Measurements from ENCODE around the gene ZW10. TPM values are rescaled to one million over a fixed set of nuclear protein-coding genes. Genes with fewer than 3 reads are reported as not detected.
"Not testable (repeated sequence)": the region's sequence is repeated elsewhere in the genome, so short reads cannot be mapped to it uniquely, and the experiment has no call there.

ZW10 gene
- polyA plus RNA-seq, 4 donors = 18.9 to 26.2 (median 24.2) TPM

DNA sequence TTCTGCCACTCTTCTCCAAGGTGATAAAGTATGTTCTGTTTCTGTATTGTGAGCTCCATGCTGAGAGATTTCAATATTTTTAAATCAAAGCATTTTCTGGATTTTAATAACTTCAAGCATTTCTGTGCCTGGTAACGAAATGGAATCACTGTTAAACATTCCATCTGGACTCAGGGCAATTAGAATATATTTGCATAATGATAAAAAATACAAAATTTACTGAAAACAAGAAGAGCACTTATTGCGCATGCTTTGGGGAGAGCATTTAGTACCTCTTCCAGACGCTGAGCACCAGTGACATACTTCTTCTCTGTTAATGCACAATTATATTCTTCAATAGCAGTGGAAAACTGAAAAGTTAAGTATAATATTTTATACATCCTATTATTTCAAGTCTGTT lies 13.3 kb downstream of the ZW10 start:
- no peak for DNase-seq (ENCODE audit: low read depth in 4 of 4, low spot score in 3 of 4)

DNA sequence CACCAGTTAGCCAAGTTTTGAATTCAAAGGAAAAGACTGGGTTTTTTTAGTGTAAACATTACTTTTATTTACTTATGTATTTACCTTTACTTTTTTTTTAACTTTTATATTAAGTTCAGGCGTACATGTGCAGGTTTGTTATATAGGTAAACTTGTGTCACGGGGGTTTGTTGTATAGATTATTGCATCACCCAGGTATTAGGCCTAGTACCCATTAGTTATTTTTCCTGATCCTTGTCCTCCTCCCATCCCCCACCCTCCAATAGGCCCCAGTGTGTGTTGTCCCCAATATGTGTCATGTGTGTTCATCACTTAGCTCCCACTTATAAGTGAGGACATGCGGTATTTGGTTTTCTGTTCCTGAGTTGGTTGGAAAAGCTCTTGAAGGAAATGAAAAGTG lies 20.6 kb downstream of the ZW10 start:
- DNase-seq (ENCODE audit: low read depth in 4 of 4, low spot score in 3 of 4) = no peak

DNA sequence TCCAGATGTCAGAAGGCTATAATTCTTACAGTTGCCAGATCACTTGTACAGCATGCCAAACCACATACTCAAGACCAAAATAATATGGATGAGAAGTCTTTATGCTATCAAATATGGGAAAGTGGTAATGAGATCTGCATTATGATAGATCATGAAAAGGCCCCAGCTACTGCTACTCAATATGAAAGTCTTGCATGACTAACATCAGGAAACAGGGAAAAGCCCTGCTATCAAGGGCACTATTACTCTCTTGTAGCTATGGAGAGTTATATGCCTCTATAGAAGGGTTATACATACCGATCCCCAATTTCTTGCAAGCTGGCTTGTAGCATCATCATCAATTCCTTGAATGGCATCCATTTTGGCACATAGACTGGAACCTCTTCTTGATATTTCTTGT lies 37.2 kb downstream of the ZW10 start:
- no peak for DNase-seq (ENCODE audit: low read depth in 4 of 4, low spot score in 3 of 4)

DNA sequence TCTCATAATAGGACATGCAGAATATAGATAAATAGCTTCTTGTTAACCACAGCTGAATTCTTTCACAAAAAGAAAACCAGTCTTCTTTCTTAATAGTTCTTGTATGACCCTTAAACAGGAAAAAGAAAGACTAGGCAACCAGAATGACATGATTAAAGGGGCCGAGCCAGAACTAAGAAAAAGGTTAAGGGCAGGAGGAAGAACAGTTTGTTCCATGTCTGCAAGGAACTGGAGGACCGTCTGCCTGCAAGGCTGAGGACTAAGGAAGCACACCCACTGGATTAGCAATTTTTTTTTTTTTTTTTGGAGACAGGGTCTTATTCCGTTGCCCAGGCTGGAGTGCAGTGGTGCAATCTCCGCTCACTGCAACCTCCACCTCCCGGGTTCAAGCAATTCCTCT lies 41.4 kb downstream of the ZW10 start:
- DNase-seq (ENCODE audit: low read depth in 4 of 4, low spot score in 3 of 4) = no peak

DNA sequence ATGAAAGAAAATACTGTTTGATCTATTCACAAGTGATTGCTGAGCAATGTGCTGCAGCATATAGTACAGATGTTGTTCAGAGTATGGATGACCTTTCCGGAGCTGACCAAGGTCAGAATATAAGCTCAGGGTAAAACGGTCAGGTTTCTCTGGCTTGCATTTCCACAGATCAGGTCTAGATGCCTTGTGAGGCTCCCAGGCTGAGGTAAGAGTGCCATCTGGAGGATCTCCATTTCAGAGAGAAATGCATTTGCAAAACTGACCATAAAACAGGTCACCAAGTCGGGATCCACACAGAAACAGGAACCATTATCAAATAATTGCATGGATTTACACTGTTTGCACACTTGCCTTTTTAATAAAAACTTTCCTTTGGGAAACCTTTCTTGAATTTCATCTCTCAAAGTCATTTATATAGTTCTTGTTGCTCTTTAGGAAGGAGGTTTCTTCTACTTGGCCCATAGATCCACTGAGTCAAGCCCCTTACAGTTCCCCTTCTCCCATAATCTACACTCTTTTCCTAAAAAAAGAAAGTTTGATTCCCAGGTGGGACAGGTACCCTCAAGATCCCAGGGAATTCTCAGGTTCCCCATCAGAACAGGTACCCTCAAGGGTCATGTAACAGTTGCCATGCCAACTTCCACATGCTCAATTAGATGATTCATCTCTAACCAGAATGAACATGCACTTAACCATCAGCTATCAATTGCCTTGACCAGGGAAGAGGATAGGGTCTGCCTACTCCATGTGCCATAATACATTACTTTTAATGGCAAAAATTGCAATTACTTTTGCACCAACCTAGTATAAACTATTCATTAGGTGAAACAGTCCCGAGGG lies 42.4 kb downstream of the ZW10 start:
- peak; percentile 28 to 54 (median 36) for DNase-seq (ENCODE audit: low read depth in 4 of 4, low spot score in 3 of 4)

DNA sequence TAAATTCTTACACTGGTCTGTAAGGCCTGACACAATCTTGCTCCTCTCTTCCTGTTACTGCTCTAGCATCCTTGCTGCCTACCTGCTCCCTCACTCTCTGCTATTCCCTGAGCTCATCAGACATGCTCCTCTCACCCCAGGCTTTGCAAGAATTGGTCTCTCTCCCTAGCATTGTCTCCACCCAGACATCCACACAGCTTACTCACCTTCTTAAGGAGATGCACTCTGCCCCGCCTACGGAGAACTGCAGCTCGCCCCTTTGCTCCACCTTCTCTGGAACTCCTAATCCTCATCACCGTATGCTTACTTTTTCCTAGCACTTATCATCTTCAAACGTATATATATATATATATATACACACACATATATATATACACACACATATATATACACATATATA lies 44.0 kb downstream of the ZW10 start:
- no peak for DNase-seq (ENCODE audit: low read depth in 4 of 4, low spot score in 3 of 4)

DNA sequence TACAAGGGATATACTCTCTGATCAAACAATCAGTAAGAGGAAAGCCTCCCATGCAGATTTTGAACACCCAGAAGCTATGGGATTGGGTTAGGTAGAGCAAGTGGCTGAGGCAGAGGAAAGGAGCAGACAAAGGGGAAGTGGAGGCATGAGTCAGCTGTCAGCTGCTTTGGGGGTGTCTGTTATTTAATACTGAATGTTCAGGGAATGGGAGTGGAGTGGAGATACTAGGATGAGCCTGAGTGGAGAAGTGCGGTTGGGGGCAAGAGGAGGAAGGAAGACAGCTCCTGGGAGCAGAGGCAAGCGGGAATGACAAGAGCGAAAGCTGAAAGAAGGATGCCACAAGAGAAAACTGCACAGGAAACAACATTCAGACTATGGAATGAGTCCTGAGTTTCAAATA lies 44.7 kb downstream of the ZW10 start:
- DNase-seq (ENCODE audit: low read depth in 4 of 4, low spot score in 3 of 4) = no peak

DNA sequence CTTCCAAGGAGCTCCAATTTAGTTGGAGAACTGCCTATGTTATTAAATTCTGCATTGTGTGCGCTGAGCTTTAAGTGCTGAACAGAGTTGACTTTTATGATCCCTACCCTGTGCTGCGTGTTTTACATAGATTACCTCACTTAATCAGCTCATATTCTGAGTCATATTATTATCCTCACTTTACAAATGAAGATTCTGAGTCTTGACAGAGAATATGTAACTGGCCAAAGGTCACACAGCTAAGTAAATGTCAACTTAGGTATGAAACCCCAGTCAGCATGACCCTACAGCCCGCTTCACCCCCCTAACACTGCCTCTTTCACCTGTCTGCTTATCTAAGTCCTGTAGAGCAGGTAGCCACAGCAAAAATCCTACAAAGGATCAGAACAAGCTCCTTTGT lies 47.6 kb downstream of the ZW10 start:
- no peak for DNase-seq (ENCODE audit: low read depth in 4 of 4, low spot score in 3 of 4)

DNA sequence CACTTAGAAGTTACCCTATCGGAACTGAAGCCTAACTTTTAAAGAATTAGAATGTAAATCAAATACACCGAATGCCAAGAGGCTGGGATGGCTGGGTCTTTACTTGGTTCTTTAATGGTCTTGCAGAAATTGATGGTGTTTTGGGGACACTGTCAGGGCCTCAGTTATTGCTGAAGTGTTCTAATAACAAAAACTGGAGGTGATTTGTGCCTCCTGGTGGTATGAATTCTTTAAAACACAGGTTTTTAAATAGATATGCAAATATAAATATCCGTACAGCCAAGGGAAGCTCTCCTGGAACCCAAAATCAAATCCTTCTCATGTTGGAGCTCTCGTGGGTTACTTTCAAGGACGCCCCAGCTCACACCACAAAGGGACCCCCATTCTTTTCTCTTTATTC lies 48.1 kb downstream of the ZW10 start:
- no peak for DNase-seq (ENCODE audit: low read depth in 4 of 4, low spot score in 3 of 4)

DNA sequence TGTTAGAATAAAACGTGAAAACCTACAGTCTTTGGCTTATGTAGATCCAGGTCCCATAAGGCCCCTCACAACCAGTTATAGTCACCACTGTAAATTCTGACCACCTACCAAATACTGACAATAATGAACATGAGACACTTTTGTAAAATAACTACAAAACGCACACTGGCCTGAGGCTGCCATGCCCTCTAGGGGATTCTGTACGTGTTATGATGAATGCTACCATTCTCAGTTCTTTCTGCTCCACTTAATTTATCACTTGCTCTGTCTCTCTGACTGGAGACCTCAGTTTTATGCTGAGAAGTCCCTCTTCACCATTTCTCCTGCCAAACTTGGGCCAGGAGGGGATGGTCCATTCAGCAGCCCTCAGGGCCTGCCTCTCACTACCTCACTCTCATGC lies 48.7 kb downstream of the ZW10 start:
- no peak for DNase-seq (ENCODE audit: low read depth in 4 of 4, low spot score in 3 of 4)

DNA sequence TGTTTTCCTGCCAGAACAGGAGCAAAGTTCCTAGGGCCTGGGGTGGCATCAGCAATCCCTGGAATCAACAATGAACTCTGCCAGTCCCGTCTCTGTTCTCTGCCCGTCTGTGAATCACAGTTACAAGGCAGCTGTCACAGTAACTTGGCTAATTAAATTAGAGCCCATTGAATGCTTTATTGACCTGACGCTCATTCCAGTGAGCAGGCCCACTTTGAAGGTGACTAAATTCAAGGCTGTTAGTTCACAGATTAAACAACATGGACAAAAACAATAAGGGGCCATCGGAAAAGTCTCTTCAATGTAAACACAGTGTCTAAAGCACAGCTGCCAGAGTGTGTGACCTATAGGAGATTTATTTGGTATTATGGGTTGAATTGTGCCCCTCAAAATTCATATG lies 49.7 kb downstream of the ZW10 start:
- DNase-seq (ENCODE audit: low read depth in 4 of 4, low spot score in 3 of 4) = no peak

DNA sequence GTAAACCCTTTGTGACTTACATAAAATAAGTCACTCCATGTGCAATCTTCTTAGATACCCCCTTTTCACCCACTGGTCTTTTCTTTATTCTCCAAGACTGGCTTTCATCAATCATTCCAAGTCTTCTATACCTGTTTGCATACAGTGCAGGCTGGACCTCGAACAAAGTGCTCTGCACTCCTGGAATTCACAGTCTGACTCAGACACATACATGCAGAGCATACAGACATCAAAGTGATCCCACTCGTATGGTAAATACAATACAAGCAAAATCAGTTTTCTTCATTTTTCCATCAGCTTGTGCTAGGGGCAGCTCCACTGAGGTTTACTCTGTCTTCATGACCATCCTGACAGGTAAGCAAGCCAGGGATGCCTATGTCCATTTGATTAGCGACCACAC lies 50.6 kb downstream of the ZW10 start:
- DNase-seq (ENCODE audit: low read depth in 4 of 4, low spot score in 3 of 4) = no peak

DNA sequence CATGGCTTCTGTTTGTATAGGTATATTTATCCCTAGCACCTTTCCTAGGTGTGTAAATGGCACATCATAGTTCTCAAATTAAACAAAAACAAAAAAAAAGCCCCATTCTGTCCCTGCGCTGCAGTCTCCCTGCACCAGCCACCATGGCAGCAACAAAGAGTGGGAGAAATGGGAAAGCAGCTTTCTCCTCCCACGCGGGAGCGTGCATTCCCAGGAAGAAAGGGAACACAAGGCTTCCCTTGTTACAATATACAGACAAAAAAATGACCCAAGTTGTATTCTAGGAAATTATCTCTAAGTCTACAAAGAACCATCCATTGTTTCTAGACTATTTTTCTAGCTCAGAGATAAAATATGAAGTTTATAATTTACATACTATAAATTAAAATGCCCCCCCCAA lies 51.3 kb downstream of the ZW10 start:
- DNase-seq (ENCODE audit: low read depth in 4 of 4, low spot score in 3 of 4) = no peak

DNA sequence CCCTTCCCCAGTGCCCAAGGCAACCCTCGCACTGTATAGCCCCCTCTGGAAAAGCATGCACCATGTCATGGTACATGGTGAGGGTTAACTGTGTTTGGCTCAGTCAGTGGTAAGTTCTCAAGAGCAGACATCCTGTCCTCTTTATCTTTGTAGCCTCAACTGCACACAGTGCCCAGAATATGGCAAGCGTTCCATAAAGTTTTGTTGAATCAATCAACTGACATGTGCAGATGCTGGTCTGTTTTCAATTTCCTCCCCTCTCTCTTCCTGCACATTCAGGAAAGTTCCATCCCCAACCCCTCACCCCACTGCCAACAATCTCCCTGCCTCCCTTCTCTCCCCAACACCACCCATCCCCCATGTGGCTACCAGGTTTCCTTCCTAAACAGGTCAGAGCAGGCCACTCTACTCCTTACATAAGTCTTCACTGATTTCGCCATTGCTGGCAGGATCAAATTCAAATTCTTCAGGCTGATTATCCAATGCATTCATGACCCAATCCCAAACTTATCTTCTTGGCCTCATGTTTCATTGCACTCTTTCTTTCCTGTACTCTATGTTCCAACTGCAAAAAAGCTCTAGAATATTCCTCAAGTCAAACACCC lies 51.9 kb downstream of the ZW10 start:
- no peak for DNase-seq (ENCODE audit: low read depth in 4 of 4, low spot score in 3 of 4)

DNA sequence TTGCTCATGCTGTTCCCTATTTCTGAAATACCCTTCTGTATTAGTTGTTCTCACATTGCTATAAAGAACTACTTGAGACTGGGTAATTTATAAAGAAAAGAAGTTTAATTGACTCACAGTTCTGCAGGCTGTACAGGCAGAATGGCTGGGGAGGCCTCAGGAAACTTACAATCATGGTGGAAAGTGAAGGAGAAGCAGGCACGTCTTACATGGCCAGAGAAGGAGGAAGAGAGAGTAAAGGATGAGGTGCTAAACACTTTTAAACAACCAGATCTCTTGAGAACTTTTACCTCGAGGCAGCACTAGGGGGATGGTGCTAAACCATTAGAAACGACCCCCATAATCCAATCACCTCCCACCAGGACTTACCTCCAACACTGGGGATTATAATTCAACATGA lies 53.0 kb downstream of the ZW10 start:
- DNase-seq (ENCODE audit: low read depth in 4 of 4, low spot score in 3 of 4) = not testable (repeated sequence)

DNA sequence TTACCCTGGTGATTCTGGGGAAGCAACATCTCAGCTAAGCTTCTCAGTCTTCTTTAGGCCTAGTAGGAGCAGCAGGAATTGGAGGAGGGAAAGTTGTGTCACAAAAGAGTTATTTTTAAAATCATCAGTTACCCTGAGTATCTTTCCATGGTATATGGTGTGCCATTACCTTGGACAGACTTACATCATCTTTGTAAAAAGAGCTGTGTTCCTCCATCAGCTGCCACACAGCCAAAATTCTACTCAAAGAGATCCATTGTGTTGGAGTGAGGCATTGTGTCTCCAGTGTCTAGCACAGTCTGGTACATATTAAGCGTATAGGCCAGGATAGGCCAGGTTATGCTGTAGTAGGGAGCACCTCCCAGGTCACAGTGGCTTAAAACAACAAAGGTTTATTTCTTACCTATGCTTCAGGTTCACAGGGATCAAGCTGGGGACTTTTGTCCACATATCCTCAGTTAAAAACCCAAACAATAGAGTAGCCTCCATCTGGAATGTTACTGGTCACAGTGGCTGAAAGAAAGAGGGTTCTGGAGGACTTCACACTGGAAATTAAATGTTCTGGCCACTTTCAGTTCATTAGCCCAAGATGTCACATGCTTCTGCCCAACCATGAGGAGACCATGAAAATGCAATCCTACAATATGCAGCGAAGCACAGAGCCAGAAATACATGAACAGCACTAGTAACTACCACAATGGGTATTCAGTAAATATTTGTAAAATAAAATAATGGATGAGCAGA lies 57.4 kb downstream of the ZW10 start:
- no peak for DNase-seq (ENCODE audit: low read depth in 4 of 4, low spot score in 3 of 4)

DNA sequence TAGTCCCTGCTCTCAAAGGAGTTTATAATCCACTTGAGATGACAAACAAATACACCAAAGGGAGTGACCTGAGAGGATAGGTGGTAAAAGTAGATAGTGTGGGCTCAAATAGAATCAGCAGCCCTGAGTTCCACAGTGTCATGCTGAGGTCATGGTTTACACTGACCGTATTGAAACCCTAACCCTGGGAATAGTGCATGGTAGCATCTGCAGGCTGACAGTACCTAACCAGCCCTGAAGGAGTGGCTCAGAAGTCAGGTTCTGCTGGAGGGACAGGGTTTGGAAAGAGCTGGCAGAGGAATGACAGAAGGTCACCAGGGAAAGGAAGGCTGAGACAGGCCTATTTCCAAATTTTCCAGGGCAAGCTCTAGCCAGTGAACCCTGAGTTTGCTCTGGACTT lies 58.2 kb downstream of the ZW10 start:
- no peak for DNase-seq (ENCODE audit: low read depth in 4 of 4, low spot score in 3 of 4)

DNA sequence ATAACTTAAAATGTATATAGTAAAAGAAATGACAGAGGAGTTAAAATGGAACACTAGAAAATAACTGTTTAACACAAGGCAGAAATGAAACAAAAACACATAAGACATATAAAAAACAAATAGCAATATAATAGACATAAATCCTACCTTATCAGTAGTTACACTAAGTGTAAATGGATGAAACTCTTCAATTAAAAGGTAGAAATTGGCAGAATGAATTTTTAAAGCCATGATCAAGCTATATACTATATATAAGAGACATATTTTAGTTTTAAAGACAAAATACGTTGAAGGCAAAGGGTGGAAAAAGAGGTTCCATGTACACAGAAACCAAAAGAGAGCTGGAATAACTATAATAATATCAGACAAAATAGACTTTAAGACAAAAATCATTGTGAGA lies 62.5 kb downstream of the ZW10 start:
- DNase-seq (ENCODE audit: low read depth in 4 of 4, low spot score in 3 of 4) = no peak

DNA sequence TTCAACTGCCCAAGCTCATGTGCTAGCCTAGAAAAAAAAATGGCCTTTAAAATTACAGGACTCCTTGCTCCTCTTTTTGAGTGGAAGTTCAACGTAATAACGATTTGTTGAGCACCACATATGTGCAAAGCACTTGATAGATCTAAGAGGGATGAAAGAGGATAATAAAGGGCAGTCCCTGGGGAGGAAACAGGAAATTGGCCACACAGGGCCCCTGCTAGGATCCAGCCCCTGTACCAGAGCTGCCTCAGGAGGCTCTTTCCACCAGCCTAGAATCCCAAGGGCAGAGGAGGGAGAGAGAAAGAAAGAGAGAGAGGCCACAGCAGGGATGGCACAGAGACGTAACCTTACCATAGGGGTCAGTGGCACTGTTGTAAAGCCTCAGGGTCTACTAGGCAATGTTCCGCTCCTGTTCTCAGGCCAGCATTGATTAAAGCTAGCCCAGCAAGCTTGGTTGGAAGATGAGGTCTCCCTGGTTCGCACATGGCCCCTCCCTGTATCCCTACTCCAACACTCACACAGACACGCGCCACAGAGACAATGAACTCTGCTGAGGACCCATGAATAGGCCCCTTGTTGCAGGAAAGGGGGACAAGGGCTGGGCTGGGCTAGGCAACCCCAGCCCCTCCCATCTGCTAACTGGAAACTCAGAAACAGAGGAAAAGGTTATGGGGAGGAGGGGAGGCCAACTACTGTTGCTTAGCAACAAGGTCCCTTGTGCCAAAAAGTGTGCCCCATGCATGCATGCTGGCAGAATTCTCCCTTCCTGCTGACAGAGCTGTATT lies 67.4 kb downstream of the ZW10 start, which contains the start of gene TMPRSS5:
TSS of gene TMPRSS5 (minus strand) at position 438 of the 785 bp plus-strand sequence. CDS start at position 354, 84 bp downstream.
- DNase-seq (ENCODE audit: low read depth in 4 of 4, low spot score in 3 of 4) = no peak

DNA sequence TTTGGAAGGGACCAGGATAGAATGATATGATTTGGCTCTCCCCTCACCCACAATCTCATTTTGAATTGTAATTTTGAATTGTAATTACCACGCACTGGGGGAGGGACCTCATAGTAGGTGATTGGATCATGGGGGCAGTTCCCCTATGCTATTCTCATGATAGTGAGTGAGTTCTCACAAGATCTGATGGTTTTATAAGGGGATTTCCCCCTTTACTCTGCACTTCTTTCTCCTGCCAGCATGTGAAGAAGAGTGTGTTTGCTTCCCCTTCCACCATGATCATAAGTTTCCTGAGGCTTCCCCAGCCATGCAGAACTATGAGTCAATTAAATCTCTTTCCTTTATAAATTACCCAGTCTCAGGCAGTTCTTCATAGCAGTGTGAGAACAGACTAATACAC lies 69.9 kb downstream of the ZW10 start:
- DNase-seq (ENCODE audit: low read depth in 4 of 4, low spot score in 3 of 4) = not testable (repeated sequence)

DNA sequence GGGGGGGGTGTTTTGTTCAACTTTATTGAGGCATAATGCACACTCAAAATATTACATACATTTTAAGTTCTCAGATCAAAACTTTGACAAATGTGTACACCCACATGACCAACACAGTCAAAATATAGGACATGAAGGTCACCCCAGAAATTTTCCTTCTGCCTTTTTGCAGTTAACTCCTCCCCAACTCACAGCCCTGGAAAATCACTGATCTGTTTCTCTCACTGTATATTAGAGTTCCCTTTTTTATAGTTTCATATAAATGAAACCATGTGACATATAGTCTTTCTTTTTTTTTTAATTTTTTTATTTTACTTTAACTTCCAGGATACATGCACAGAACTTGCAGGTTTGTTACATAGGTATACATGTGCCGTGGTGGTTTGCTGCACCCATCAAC lies 72.0 kb downstream of the ZW10 start:
- no peak for DNase-seq (ENCODE audit: low read depth in 4 of 4, low spot score in 3 of 4)
